ENCODE results near the gene ERG. TPM values are rescaled to one million over a fixed set of nuclear protein-coding genes. Genes with fewer than 3 reads are reported as not detected.

ERG gene
- total and polyA plus RNA-seq, 2 of the 8 experiments (the other 6 are each of a cell fraction or from before 2014, with no cell fraction given), result 1.0 to 3.0 TPM

GRCh38 chr21:38498057-38498833, at the start of gene ERG (continued):
- TF ChIP-seq CHD7 (IDR thresholded peaks at IDR 0.05; ENCODE audit: insufficient replicate concordance, low read length), result no peak
- TF ChIP-seq CBX8 (IDR thresholded peaks at IDR 0.05; ENCODE audit: borderline replicate concordance, low read depth, low read length), result no peak
- TF ChIP-seq CREB1 (IDR thresholded peaks at IDR 0.05), result no peak
- no peak for TF ChIP-seq USF2 (IDR thresholded peaks at IDR 0.05; ENCODE audit: low read length)

Data from H1 (cell line).